Stomach (tissue), 9 donors: ENCODE measurements around the gene BCAS3. TPM values are rescaled to one million over a fixed set of nuclear protein-coding genes. Genes with fewer than 3 reads are reported as not detected.
A peak's percentile ranks its signal among the peaks of the same experiment; 100 is the strongest.

ENCODE experiments used
- DNase-seq, 2 donors: peaks; one replicate each; pipeline versions ENCODE4 v3.0.0 to v3.0.0-alpha.2; 2013 to 2019
- H3K27ac ChIP-seq, 5 donors: fragments of 200-600 bp in 4 of 5; sonication (generic) in 4 of 5; one replicate each; pipeline ENCODE4 v1.5.1; 2013 to 2019; ENCODE audit warnings: mild to moderate bottlenecking in 1 of 5, moderate library complexity in 1 of 5
- H3K27me3 ChIP-seq, 3 donors: fragments of 200-600 bp; sonication (generic); one replicate each; pipeline ENCODE4 v1.5.1; 2017 to 2019; ENCODE audit warnings: mixed run types in 1 of 3
- H3K36me3 ChIP-seq, 4 donors: fragments of 200-600 bp; sonication (generic); 1 replicate in 3 of 4; 2 replicates in 1 of 4; pipeline ENCODE4 v1.5.1; 2016 to 2019
- H3K4me1 ChIP-seq, 4 donors: fragments of 200-600 bp; sonication (generic); one replicate each; pipeline ENCODE4 v1.5.1; 2016 to 2019
- H3K4me3 ChIP-seq, 4 donors: fragments of 200-600 bp; sonication (generic) in 3 of 4; one replicate each; pipeline ENCODE4 v1.5.1; 2016 to 2019; ENCODE audit warnings: mild to moderate bottlenecking in 1 of 4
- H3K9me3 ChIP-seq, 4 donors: fragments of 200-600 bp; sonication (generic); one replicate each; pipeline ENCODE4 v1.5.1; 2016 to 2019
- CTCF ChIP-seq, 7 experiments: fragments of 450-650 bp in 4 of 7; fragments of 200-600 bp in 3 of 7; sonication (generic) in 3 of 7; IDR thresholded peaks; one replicate each; pipeline ENCODE4 v1.5.1; 2016 to 2019; ENCODE audit warnings: antibody characterized with exemption in 7 of 7, control low read depth in 2 of 7, mild to moderate bottlenecking in 1 of 7
- EP300 ChIP-seq: sonication (generic); formaldehyde crosslinking; IDR thresholded peaks from one replicate; pipeline ENCODE4 v1.6.1; 2017; ENCODE audit warnings: antibody characterized with exemption
- POLR2A ChIP-seq, 4 donors: fragments of 450-650 bp; IDR thresholded peaks; one replicate each; pipeline ENCODE4 v1.6.1; 2016; ENCODE audit warnings: antibody characterized with exemption in 4 of 4, control low read depth in 2 of 4, mild to moderate bottlenecking in 1 of 4, moderate library complexity in 1 of 4
- POLR2AphosphoS5 ChIP-seq, 3 donors: sonication (generic); formaldehyde crosslinking; IDR thresholded peaks; one replicate each; pipeline ENCODE4 v1.6.1; 2016; ENCODE audit warnings: antibody characterized with exemption in 3 of 3
- WGBS, 5 donors: extraction: QIAGEN DNeasy Blood & Tissue Kit in 3 of 5; methylation state at CpG; one replicate each; pipeline versions ENCODE4 v1.1.5 to v1.1.7; 2013 to 2018; 5-methylcytosine and 5-hydroxymethylcytosine counted together
- intact Hi-C: fragments of 100-400 bp; cut with DNase I; formaldehyde crosslinking; loops from one replicate; pipeline ENCODE4 v1.15.1; 2023; ENCODE audit warnings: low total_unique reads
- polyA plus RNA-seq, 3 donors: library from polyadenylated mRNA; stranded (reverse); fragments of 200-250 nt; gene quantifications; one replicate each; pipeline ENCODE4 v1.2.3, GENCODE V29; 2013
- total RNA-seq, 5 donors: library from RNA; depleted of rRNA; stranded (reverse); fragments of >200 nt; gene quantifications; one replicate each; pipeline versions ENCODE4 v1.1.0 to v1.2.3, GENCODE V29; 2014 to 2016
- donor health status: healthy with polysubstance abuse.
- donor health status: Bipolar disorder and iron deficiency.
- donor health status: healthy.

Gene BCAS3
- total and polyA plus RNA-seq, 8 donors: 4.9 to 150 (median 25.3) TPM

- H3K36me3 ChIP-seq: peaks cover 0 to 15% (median 9%) of the 10 kb centered on the region in 4 donors
- intact Hi-C loops: no loop called here
- WGBS, 5 donors: 89 to 94% (median 92%) methylated on average over 8 of the region's 8 CpGs
- H3K27ac ChIP-seq: no peak overlapping the region
- peaks cover 0 to 13% (median 0%) of the 10 kb centered on the region in 4 donors for H3K4me1 ChIP-seq
- TF ChIP-seq POLR2AphosphoS5 (IDR thresholded peaks at IDR 0.05) (no peak), POLR2A (IDR thresholded peaks at IDR 0.05) (no peak), CTCF (IDR thresholded peaks at IDR 0.05) (no peak), EP300 (no peak)
- no peak overlapping the region for H3K4me3 ChIP-seq
- DNase-seq: no peak
- no peaks in the 10 kb centered on the region for H3K9me3 ChIP-seq
- no peaks in the 10 kb centered on the region for H3K27me3 ChIP-seq
These were observed 688.5 kb downstream of the BCAS3 start for GRCh38 chr17:61366076-61366714.

DNA sequence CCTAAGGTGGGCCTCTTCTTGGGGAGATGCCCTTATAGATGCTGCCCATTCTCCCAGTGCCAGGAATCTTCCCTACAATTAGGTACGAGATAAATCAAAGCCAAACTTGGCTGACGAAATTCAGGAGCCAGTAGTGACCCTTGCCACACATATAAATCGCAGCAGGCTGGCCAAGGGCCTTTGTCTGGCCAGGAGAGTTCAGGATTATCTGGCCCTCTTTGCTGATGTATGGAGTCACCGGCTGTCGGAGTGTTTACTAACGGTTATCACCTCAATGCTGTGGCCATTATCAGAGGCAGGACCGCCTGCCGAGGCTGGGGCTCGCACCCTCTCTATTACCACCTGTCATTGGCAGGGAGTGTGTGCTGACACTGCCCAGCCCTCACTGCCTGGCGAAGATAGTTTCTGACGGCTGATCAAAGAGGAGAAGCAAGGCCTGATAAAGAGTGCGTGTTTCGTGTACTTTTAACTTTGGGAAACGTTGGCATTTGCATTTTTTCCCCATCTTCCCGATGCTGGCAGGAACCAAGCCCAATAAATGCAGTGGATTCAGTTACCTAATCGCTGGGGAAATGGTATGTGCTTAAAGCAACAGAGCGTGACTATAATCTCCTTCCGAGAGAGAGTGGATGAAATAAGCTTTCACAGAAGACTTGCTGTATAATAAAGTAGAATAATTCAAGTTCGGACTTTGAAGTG, 689.2 kb downstream of the BCAS3 start:
- H3K4me1 ChIP-seq: peaks cover 0 to 13% (median 0%) of the 10 kb centered on the region in 4 donors
- H3K4me3 ChIP-seq: no peak overlapping the region
- H3K9me3 ChIP-seq: no peaks in the 10 kb centered on the region
- no peak overlapping the region for H3K27ac ChIP-seq
- H3K27me3 ChIP-seq: no peaks in the 10 kb centered on the region
- intact Hi-C loops: no loop called here
- DNase-seq: peak; percentile 33 to 47
- peaks cover 0 to 16% (median 9%) of the 10 kb centered on the region in 4 donors for H3K36me3 ChIP-seq
- WGBS, 5 donors: 33 to 50% (median 47%) methylated on average over 19 of the region's 19 CpGs
- no peak for TF ChIP-seq CTCF (IDR thresholded peaks at IDR 0.05)
- no peak for TF ChIP-seq POLR2AphosphoS5 (IDR thresholded peaks at IDR 0.05)
- TF ChIP-seq POLR2A (IDR thresholded peaks at IDR 0.05): no peak
- no peak for TF ChIP-seq EP300

- peaks cover 0 to 16% (median 9%) of the 10 kb centered on the region in 4 donors for H3K36me3 ChIP-seq
- WGBS, 5 donors: 91 to 97% (median 94%) methylated on average over 19 to 27 of the region's 27 CpGs
- no peak overlapping the region for H3K27ac ChIP-seq
- no peak for DNase-seq
- no peak for TF ChIP-seq EP300
- no peak for TF ChIP-seq CTCF (IDR thresholded peaks at IDR 0.05)
- TF ChIP-seq POLR2AphosphoS5 (IDR thresholded peaks at IDR 0.05): no peak
- TF ChIP-seq POLR2A (IDR thresholded peaks at IDR 0.05): no peak
- peaks cover 0 to 13% (median 0%) of the 10 kb centered on the region in 4 donors for H3K4me1 ChIP-seq
- no peaks in the 10 kb centered on the region for H3K27me3 ChIP-seq
- H3K4me3 ChIP-seq: no peak overlapping the region
- intact Hi-C loops: no loop called here
- H3K9me3 ChIP-seq: no peaks in the 10 kb centered on the region
These were observed 690.6 kb downstream of the BCAS3 start for GRCh38 chr17:61368049-61368831.

- 84 to 99% (median 96%) methylated on average over 6 to 7 of the region's 7 CpGs for WGBS, 5 donors
- Histone ChIP-seq H3K27me3 (no peaks in the 10 kb centered on the region), H3K4me3 (no peak overlapping the region), H3K36me3 (peaks cover 0 to 16% (median 9%) of the 10 kb centered on the region in 4 donors), H3K4me1 (peaks cover 0 to 13% (median 0%) of the 10 kb centered on the region in 4 donors), H3K9me3 (no peaks in the 10 kb centered on the region), H3K27ac (no peak overlapping the region)
- no peak for TF ChIP-seq POLR2A (IDR thresholded peaks at IDR 0.05)
- no peak for TF ChIP-seq CTCF (IDR thresholded peaks at IDR 0.05)
- no peak for TF ChIP-seq POLR2AphosphoS5 (IDR thresholded peaks at IDR 0.05)
- TF ChIP-seq EP300: no peak
- DNase-seq: no peak
- intact Hi-C loops: no loop called here
These were observed 691.3 kb downstream of the BCAS3 start for GRCh38 chr17:61368832-61369450.
